ENCODE data around the gene SHMT2.

The SHMT2 gene

DNA sequence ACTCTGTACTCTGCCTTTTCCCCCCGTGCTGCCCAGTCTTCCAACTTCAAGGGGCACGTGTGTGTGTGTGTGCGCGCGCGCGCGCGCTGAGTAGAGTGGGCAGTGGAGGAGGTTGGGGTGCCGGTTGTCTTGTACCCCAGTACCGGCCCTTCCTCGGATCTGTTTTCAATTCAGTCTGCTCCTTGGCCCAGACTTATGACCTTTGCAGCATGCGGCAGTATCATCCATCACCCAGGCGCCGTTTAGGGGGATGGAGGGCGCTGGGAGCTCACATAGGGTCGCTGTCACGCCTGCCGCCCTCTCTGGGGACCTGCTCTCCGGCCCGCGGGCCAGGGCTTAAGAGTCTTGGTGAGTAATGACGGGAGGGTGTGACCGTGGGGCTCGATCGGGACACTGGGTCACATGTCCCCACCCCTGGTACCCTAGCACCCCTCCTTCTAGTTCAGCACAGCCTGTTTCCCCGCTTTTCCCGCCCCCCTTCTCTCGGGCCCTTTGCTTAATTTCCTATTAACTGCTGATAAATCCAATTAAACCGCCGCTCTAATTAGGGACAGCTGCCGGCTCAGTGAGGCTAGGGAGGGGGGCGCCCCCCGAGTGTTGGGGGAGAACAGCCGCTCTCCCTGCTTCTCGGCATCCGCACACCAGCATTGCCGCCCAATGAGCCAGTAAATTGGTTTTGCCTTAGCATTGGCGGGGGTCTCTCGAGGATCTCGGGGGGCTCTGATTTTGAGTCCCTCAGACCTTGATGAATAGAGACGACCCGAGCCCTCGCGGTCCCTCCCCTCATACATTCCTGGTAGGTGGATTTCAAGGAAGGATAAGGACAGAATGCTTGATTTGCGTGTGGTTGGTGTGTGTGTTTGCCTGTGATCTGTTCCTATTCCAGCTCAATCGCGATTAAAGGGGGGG, 12.1 kb downstream of the SHMT2 start:
- no peak for DNase-seq

DNA sequence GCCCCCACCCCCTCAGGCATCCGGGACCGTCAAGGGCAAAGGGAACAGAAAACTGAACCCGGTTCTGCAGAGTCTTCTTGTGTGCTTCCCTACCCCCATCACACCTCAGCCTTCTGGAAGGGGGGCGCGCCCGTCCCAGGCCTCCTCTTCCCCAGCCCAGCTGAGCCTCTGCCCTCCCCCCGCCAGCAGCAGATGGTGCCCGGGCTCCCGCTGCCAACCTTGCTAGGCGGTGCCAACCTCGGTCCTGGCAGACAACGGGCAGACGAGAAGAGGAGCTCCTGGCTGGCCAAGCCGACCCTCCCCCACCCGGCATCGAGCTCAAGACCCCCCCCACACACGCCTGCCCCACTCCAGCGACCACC, 12.8 kb downstream of the SHMT2 start:
- DNase-seq = no peak

DNA sequence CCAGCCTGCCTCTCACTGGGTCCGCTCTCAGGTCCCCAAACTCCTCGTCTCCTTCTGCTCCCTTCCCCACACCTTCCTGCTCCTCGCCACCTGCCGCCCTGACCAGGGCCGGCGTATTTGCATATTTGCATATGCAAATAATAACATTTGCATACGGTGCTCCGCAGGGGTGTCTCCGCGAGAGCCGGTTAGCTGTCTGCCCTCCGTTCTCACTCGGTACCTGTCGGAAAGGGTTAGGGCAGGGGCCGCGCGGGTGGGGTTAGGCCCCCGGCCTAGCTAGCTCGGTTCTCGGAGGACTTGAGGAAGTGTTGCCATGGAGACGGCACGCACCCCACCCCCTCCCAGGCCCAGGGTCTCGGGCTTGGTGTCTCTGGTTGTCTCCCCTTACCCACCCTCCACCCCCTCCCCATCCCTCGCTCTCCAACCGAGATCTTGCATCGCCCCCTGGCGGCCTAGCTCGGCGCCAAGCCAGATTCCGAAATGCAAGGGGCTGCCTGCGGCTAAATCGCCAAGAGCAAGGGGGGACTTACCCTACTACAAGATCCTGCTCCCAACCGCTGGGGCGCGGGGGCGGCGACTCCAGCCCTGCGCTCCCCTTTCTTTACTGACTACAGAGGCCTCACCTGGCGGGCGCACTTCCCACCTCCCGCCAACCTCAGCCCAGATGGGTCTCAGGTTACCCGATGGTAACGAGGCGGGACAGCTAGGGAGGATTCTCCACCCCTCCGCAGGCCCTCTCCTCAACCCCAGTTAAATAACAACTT, 13.4 kb downstream of the SHMT2 start:
- peak; percentile 60 to 65 for DNase-seq

DNA sequence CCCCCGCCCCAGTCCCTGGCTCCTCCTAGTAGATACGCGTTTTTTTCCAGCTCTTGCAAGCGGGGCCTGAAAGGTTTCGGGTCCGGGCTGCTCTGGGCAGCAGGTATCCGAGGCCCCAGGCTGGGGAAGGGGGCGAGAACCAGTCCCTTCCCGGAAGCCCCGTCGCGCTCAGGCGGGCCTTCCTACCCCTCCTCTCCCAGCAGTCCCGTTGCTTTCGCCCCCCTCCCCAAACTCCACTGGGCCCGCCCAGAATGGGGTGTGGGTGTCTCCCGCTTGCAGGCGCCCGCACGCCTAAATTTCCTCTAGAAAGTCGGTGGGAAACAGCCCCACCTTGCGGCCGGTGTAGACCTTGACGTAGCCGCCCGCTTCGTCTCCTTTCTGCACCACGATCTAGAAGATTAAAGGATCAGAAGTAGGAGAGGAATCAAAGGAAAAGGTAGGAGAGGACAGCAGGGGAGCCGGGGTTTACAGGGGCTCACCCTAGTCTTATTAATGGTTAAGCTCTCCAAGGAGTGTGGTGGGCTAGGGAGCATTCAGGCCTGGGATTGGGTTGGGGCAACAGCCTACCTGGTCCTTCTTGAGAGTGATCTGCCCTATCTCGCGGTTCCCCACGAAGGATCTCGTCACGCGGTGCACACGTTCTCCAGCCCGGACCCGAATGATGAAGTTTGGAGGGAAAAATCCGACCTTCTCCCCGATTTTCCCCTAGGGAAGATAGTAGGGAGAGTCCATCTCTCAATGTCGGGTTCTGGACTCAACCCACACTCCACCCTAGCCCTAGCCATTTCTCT, 14.2 kb downstream of the SHMT2 start:
- peak; percentile 78 to 82 for DNase-seq

DNA sequence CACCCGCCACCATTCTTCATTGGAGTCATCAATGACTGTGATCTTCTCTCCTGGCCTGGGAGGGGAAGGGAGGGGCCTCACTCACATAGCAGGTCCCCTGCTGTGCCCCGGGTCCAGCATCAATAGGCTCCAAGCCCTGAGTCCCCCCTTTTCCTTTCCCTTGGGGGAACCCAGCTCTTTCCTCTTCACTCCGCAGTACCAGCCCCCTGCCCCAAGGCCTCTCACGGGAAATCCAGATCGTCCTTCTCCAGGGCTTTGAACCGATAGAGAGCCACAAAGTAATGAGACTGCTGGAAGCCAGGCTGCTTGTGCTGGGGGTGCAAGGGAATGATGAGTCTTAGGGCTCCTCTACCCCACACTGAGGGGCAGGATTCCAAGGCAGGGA, 14.8 kb downstream of the SHMT2 start:
- no peak for DNase-seq

DNA sequence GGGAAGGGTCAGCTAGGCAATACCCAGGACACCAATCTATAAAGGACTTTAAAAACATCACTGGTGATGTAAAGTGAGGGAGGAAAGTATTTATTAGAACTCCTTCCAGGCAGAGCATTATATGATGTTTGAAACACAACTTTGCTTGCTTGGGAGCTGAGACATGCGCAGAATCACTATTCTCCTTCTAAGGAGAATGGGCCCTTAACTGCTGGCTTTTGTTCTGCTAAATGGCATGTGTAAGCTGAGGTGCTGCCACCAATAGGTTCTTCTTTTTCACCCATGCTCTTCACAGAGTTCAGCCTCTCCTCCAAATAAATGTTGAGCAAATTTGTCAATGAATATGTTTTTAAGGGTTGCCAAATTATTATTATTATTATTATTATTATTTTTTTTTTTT, 17.5 kb downstream of the SHMT2 start:
- no peak for DNase-seq

DNA sequence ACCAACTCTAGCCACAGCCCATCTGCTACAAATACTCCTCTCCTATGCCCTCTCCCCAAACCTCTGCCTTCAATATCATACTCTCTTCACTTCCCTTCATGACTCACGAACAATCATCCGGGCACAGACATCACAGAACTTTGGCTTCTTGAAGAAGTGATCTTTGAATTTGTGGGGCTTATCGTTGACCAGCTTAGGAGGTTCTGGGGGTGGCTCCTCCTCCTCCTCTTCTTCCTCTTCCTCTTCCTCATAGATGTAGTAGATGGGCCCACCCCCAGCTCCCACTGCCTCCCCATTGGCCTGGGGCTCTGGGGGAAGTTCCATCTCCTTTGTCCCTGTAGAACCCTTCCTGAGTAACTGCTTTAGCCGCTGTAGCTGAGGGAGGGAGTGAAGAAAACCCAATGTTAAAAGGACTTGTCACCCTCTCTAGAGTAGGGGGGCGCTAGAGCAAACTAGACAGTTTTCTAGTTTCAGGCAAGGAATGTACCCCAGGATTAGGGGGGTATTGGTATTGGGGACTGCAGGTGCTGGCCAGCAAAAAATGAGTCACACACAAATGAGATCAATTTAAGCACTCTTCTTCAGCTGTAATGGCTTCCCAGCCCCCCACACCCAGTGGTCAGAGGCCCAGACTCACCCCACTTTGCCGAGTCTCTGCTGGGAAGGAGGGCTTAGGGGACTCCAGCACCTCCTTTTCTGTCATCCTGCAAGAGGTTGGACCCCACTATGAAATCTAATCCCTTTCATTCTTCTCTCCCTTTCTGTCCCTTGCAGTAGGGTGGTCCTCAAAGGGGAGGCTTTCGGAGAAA, 19.6 kb downstream of the SHMT2 start:
- DNase-seq = no peak

DNA sequence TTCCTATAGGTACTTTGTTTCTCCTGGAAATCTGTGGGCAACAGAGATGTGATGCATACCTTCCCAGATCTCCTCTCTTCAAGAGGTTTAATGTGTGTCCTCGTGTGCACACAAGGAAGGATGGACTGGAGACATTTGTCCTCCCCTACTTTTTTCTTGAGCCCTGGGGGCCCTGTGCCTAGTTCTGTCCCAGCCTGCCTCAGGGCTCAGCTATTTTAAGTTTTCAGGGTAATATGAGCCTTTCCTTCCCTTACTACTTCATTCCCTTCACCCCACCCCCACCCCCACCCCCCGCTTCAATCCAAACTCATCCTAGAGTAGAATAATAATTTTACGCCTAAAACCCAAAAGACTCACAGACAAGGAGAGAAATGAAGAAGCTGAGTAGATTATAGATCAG, 21.0 kb downstream of the SHMT2 start:
- DNase-seq = no peak

DNA sequence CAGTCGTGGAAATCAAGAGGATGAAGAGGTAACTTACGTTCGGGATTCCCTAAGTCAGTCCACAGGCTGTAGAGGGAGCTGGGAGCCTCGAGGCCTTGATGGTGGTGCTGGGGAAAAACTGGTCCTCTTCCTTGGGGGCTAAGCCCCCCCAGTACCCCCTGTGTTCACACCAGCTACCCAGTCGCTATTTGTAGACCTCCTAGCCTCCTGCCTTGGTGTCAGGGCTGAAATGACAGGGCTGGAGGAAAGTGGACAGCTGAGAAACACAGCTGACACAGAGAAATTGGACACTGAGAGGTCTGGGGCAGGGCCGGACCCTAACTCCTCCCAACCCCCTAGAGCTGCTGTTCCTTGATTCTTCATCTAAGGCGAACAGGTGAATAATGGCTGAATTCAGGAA, 21.4 kb downstream of the SHMT2 start, which contains the start of gene STAC3:
TSS of gene STAC3 (minus strand) at position 232 of the 400 bp plus-strand sequence. CDS start 1,551 bp downstream, outside the sequence.
- DNase-seq = no peak

DNA sequence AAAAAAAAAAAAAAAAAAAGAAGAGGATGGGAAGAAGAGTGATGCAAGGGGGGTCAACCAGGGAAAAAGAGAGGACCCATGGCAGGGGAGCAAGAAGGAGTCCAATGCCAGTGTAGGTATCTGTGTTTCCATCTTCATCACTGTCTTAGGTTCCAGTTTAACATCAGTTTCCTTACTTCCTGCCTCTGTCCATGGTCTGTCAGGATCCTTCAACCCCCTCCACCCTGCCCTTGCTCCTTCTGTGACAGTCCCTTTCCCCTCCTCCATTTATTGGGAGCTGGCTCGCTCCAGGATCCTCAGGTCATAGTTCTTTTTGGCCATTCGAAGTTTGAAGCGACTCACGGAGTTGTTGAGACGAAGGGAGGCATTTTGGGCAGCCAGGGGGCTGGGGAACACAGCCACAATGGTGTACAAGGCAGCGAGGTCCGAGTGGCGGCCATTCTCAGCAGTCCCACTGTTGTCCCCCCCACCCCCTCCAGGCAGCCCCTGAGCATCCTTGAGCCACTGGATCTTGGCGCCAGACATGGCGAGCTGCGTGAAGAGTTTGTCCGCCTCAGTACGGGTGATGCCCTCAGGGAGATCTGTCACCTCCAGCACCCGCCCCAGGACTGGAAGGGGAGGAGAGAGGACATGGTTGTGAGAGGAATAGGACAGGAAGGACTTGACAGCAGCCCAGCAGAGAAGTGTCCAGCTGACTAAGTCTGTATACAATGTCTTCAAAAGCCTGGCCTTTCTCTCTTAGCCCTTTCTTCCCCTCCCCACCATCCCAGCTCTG, 25.2 kb downstream of the SHMT2 start:
- DNase-seq = no peak

DNA sequence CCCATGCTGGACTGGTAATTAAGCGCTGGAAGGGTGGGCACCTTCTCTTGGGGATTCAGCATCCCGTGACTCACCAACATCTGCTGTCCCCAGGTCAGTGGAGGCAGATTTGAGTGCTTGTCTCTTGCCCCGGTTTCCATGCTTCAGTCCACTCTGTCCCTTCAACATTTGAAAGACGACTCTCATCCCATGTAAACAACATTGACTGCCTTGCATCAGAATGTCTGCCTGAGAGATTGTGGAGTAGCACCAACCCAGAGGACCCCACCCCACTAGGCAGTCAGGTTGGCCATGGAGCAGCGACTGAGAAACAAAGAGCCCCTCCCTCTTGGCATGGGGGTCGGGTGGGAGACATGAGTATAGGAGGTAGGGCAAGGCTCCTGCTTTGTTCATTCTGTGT, 26.4 kb downstream of the SHMT2 start:
- DNase-seq = no peak

DNA sequence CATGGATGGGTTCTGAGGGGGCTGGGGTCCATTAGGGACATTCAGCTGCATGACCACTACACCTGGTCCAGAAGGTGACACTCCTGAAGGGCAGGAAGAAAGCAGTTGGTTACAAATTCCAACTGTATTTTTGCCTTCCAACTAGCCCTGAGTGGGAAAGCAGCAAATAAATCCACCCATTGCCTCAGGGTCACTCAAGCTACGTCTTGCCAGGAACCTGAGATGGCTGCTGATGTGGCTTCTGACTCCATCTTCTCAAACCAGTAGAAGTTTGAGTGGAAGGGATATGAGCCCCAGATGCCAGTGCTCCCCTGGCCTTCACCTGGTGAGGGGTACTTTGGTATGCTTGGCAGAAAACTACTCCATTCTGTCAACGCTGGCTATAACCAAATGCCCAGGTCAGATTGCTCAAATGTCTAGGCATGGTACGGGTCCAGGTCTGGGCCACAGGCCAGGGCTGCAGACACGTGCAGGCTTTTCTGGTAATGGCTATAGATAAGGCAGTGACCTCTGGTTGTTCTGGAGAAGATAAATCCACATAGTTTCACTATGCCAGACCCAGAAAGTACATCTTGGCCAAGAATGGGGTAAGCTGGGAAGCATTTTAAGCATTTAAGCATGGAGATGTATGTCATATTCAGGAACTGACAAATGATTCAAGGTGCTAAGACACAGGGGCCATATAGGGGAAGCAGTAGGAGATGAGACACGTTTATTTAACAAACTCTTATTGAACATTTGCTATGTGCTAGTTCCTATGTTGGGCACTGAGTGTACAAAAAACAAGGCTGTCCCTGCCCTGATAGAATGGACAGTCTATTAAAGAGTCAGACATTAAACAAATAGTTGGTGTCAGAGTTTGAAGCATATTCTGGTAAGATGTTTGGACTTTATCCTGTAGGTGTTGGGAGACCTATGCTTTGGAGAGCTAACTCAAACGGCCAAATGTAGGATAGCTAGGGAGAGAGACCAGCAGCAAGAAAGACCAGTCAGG, 29.8 kb downstream of the SHMT2 start:
- DNase-seq = no peak

DNA sequence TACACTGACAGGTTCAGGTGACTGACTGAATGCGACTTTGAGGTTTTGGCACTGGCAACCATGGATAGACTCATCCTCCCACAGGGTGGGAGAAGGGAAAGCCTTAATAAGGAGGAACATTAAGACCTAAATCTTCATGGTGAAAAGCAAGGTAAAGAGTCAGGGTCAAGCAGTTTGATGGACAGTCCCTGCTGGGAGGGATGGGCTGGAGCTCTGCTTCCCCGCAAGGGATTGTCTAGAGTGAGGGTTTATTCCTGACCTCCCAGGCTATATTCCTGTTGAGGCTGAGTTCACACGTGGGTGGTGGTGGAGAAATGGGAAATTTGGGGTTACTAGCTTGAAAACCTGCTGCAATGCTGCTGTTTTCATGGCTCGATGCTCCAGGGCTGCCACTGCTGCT, 30.9 kb downstream of the SHMT2 start:
- no peak for DNase-seq

DNA sequence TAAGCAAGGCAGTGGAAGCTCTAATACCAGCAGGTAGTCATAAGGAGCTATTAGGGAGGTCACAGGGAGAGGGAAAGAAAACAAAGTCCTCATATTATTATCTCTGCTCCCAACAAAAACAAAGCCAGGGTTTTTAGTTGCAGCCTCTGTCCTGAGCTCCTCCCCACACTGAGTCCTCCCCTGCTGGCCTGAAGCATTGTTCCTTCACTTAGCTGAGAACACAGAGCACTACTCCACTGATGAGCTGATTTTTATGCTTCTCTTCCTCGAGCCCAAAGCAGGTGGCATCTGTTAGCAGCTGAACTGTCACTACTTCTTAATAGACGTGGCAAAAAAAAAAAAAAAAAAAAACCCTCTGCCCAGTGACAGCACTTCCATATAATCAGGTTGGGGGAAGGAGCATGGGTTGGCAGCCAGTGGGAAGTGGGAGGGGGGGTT, 31.9 kb downstream of the SHMT2 start:
- DNase-seq = no peak

DNA sequence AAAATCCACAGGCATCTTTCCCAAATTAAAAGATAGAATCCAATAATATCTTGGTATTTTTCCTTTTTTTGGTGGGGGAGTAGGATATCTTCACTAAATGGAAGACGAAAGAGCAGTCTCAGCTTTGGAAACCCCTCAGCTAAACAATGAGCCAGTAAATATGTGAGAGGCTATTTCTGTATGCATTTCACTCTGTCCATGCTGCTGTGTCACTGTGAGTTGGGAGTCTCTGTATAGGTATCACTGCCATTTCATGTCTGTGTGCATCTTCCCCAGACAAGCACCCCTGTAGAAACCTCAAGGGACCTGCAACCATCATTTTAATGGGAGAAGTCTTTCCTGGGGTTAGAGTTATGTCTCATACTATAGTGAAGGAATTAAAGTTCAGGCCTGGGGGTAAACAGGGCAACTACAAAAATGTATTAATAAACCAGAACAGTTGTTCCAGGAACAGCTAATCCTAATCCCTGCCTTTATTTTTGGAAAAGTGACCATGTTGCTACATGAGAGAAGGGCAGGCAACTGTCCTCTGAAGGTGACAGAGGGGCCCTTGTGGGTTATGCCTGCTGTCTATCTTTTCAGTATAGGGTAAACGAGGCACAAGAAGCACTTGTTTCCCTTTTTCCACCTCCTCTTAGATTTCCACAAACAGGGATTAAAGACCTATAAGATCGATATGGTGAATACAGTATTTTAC, 32.8 kb downstream of the SHMT2 start:
- no peak for DNase-seq

DNA sequence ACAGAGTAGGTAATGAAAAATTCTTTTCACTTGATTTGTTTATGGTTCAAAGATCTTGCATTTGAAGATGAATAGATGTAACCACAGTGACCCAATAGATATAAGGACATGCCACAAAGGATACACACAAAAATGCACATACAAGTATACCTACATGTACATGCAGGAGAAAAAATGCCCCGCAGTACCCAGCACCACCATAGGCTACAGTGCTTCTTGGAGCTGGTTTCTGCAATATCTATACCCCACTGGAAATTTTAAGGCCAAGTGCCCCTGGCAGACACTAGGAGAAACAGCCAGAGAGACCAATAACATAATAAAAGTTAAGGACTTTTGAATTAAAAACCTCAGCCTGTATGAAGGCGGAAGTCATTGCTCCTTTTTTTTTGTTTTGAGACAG, 33.6 kb downstream of the SHMT2 start:
- no peak for DNase-seq

DNA sequence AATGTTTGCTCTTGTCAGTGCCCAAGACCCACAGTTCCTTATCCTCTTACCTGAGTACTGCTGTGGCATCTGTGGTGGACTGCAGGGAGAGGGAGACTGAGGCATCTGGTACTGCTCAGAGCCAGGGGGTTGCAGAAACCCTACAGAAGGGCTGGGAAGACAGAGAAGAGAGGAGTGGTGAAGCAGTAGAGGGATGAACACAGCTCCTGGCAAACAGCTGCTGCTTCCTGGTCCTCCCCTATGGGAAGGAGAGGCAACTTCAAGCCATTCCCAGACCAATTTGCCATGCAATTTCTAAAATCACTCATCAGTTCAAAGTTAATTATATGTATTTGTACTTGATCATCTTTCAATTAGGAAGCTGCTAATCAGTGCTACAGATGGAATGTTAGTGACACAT, 37.2 kb downstream of the SHMT2 start:
- no peak for DNase-seq

DNA sequence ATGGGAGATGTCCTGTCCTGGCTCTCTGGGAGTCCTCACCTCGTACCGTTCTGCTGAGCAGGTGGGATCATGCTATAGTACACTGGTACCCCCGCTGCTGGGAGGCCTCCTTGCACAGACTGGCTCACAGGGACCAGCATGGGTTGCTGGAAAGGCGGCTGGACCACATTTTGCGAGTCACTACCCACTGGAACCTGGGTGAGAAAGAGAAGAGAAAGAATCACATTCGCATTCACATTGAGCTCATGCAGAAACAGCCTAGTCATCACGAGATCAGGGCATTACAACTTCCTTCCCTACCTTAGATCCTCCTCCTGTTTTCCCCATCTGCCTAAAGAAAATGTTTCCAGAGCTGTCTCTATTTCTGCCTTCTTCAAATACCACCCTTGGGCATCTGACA, 38.8 kb downstream of the SHMT2 start:
- no peak for DNase-seq

DNA sequence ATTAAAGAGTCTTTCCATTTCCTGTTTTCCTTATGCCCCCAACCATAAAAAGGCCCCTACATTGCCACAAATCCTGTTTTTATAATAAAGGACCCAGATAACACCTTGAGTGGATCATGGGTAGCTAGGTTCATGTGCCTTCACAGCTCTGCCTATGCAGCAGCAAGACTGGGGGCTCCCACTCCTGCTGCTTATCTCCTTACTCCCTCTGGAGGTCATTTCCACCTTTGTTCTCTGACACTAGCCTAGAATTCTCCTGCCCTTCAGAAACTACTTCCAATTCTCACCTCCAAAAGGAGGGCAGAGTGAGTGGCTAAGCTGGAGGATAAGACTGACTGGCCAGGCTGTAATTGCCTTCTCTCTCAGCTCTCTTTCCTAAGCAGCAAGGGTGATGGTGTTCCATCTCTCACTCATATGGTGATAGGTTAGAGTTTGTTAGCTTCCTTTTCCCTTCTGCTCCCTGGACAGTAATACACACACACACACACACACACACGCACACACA, 41.5 kb downstream of the SHMT2 start:
- DNase-seq = no peak

All from activated CD4-positive, alpha-beta T cell treated with anti-CD3 and anti-CD28 coated beads, Interleukin-2, amount 50 U/mL, for 4 hours (primary cell).